NCI-H69 (cell line): ENCODE measurements around the gene POU6F2.

ENCODE experiments used
- DNase-seq: peaks from one replicate; lab custom pipeline; 2025; lab: John Stamatoyannopoulos, UW

The POU6F2 gene

DNA sequence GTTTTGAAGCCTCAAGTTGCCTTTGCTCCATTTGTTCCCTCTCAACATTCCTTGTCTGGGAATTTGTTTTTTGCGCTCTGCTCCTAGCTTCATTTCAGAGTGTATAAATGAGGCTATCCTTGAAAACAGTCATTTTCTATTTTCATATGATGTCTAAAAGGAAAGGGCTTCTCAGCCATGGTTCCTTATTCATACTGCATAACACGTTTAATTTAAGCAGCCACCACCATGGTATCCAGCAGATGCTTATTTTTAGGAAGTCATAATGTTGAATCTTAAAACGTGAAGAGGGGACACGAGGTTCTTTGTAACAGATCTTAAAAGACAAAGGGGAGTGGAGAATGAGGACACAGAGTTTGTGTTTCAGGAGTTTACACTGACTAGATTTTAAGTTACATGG, 14.5 kb downstream of the POU6F2 start:
- no peak for DNase-seq

GRCh38 chr7:39001595-39001994, 23.9 kb downstream of the POU6F2 start:
- DNase-seq: no peak

DNA sequence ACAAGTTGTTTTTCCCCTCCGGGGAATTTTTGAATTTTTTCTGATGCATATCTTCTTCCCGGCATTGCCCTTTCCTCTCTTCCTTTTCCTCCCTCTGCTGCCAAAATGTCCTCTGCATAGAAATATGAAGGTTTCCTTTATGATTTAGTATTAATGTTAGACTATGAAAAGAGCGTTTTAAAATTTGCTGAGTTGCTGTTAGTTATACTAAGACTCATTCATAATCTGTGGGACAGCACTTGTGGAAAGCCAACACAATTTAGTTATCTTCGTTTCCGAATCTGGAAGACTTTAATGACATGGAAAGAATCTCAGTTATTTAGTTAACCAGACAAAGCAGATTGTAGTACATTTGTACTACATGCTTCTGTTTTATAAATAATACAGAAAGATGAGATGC, 25.0 kb downstream of the POU6F2 start:
- DNase-seq: no peak

- no peak for DNase-seq
These were observed 27.3 kb downstream of the POU6F2 start for GRCh38 chr7:39005036-39005435.

DNA sequence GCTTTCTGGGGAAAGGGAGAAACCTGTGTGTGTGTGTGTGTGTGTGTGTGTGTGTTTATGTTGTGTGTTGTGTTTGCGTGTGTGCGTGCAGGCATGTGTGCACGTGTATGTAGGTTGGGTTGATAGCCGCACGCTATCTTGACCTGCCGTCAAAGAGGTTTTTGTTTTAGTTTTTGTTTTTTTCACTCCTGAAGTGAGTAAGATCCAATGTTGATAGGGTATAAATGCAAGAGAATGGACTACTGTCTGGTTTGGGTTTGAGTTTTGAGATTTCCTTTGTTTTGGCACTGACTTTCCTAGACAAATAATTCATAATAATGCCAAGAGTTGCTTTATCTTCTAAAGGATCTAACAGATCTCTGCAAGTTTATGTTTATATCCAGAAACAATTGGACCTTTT, 27.8 kb downstream of the POU6F2 start:
- DNase-seq: no peak

- peak; percentile 58 for DNase-seq
These were observed 35.6 kb downstream of the POU6F2 start for GRCh38 chr7:39013049-39013939.

- DNase-seq: peak; percentile 29
These were observed 38.9 kb downstream of the POU6F2 start for GRCh38 chr7:39016609-39017008.

DNA sequence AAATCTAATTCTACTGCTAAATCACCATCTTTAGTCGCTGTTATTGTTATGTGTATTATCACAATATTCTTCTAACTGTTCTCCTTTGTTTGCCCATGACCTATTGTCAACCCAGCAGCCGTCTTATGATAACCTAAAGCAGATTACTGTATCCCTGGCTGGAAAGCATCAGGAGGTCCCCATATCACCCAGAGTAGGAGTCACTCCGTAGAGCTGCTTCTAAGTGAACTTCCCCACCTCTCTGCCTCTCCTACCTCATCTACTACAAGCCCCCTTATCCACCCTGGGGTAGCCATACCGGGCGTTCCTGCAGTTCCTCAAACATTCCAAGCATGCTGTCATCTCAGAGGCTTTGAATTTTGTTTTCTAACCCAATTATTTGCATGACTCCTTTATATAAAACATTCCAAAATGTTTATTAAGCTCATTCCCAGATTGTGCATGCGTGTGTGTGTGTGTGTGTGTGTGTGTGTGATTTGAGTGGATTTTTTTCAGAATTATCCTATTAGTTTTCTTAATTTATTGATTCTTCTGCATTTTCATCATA, 39.7 kb downstream of the POU6F2 start:
- no peak for DNase-seq

- DNase-seq: no peak
These were observed 45.1 kb downstream of the POU6F2 start for GRCh38 chr7:39022796-39023195.

GRCh38 chr7:39027491-39027890, 49.8 kb downstream of the POU6F2 start:
- no peak for DNase-seq

- DNase-seq: peak; percentile 35
These were observed 56.3 kb downstream of the POU6F2 start for GRCh38 chr7:39033885-39034624.

- DNase-seq: peak; percentile 10
These were observed 57.4 kb downstream of the POU6F2 start for GRCh38 chr7:39035156-39035555.

GRCh38 chr7:39035903-39036302, 58.2 kb downstream of the POU6F2 start:
- peak; percentile 56 for DNase-seq

DNA sequence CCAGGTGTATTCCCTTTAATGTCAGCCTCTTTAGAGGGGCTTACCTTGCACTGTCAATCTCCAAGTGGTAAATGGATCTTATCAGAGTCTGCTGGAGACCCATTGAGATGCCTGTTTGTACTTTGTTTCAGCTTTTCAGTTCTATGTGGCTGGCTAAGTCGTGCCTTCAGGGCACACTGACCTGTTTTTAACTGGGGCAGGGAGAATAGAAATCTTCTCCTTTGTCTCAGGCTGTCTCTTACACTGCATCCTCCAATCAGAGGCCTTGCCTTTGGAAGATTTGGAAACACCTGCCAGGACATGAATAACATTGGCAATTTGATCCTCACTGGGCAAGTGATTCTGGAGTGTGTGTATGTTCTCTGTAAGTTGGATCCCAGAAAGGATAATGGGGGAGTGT, 65.0 kb downstream of the POU6F2 start:
- DNase-seq: peak; percentile 86

DNA sequence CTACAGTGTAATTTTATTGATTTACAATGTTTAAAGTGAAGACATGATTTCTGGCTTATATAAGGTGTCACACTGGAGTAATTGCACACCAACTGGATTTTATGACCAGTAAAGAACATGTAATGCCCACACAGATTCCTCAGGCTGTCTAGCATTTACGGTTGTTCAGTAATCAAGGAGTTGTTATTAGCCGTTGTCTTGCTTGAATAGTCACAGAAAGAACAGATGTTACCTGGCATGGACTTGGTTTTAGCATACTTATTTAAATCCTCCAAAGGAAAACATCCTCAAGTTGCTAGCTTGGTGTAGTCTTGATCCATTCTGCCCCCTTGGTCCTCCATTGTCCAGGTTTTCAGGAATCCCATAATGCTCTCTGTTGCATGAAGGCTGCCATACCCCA, 65.8 kb downstream of the POU6F2 start:
- DNase-seq: peak; percentile 63

DNA sequence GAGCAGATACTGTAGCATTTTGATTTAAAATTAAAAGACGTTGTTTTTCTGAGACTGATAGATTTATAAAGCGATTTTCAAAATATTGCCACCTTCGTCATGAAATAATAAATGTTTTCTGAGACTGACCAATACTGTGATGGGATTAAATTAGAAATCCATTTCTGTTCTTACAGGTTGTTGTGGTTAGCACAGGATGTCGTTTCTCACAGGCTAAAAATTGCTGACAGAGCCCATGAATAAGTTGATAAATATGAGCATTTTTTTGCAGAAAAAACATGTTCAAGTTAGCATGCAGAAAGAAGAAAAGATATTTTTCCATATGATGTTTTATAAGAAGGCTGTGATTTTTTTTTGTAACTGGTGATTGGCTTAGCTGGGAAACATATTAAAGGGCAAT, 66.8 kb downstream of the POU6F2 start:
- no peak for DNase-seq

- DNase-seq: peak; percentile 6
These were observed 67.5 kb downstream of the POU6F2 start for GRCh38 chr7:39045231-39045630.

GRCh38 chr7:39051279-39051678, 73.6 kb downstream of the POU6F2 start:
- no peak for DNase-seq

DNA sequence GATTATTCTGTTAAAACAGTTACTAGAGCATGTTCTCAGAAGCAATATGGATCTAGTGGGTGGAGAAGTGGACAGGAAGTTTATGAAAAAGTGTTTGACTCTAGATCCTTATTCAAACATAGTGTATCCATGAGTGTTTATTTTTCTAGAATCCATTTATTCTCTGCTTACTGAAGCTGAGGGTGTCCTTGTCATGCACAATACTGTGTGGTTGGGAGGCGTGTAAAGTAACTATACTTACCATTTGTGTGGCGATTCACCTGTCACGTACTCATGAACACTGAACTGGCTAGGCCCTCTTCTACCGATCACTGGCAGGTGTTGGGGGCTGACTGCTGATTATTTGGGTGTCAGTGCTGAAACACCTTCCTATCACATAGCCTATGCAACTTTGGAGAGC, 74.0 kb downstream of the POU6F2 start:
- peak; percentile 52 for DNase-seq

DNA sequence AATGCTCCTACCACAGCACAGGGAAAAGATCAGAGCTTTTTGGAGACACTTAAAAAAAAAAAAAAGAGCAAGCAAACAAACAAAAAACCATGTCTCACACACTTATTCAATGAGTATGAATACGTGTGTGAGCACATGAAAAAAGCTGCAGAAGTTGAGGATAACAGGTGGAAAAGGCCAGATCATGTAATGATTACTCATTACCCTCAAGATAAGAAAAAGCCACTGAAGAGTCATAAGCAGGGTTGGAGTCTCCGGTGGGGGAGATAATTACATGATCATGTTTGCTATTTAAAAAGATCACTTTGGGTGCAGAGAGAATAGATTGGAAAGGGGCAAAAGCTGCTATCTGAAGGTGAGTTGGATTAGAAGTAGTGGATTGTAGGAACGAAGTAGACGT, 77.0 kb downstream of the POU6F2 start:
- DNase-seq: no peak

- no peak for DNase-seq
These were observed 78.4 kb downstream of the POU6F2 start for GRCh38 chr7:39056153-39056552.

GRCh38 chr7:39062811-39063210, 85.1 kb downstream of the POU6F2 start:
- DNase-seq: no peak

- no peak for DNase-seq
These were observed 91.3 kb downstream of the POU6F2 start for GRCh38 chr7:39069031-39069430.
